ENCODE data around the gene TBC1D5. TPM values are rescaled to one million over a fixed set of nuclear protein-coding genes. Genes with fewer than 3 reads are reported as not detected.
A peak's percentile ranks its signal among the peaks of the same experiment; 100 is the strongest.

Gene TBC1D5
- total RNA-seq, 2 experiments from 2014 or later, result 46.3 to 47.8 TPM

DNA sequence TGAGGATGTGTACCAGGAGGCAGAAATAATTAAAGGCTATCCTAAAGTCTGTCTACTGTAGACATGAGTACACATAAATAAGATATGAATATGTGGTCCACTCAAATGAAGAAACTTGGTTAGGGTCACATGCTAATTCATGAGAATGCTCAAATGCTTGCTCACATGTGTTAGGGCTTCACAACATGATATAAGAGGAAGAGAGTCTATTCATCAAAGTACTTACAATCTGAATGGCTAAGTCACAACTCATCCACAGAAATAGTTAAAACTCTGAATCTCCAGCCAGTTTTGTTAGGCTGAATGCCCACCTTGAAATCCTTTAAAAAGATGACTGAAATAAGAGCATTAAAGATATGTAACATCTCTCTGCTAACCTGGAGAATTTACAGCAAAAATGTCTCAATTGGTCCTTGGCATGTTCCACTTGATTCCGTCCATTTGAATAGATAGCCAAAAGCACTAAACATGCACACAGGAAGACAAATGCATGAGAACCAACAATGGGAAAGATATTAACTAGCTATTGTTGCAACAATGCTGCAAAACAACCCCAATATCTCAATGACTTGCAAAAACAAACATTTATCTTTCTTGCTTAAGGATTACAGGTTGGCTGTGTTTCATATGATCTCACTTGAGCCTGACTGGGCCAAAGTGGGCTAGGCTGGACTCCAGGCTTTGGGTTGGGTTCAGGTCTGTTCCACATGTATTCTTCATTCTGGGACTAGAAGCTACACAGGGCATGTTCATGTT, 10.6 kb upstream of the TBC1D5 start:
- no peak for ATAC-seq
- Mint-ChIP-seq H3K4me3 (no peak overlapping the region), H3K4me1 (ENCODE audit: low read depth) (peaks cover 19% of the 10 kb centered on the region), H3K27me3 (peaks cover 4% of the 10 kb centered on the region), H3K36me3 (ENCODE audit: low read depth) (no peaks in the 10 kb centered on the region), H3K9me3 (no peaks in the 10 kb centered on the region), H3K27ac (no peak overlapping the region)
- ChIA-PET CTCF (no interaction called here), POLR2A (no interaction called here)
- DNase-seq, result no peak
- intact Hi-C loops (cut with micrococcal nuclease), result no loop called here
- TF ChIP-seq, protein P1, sequence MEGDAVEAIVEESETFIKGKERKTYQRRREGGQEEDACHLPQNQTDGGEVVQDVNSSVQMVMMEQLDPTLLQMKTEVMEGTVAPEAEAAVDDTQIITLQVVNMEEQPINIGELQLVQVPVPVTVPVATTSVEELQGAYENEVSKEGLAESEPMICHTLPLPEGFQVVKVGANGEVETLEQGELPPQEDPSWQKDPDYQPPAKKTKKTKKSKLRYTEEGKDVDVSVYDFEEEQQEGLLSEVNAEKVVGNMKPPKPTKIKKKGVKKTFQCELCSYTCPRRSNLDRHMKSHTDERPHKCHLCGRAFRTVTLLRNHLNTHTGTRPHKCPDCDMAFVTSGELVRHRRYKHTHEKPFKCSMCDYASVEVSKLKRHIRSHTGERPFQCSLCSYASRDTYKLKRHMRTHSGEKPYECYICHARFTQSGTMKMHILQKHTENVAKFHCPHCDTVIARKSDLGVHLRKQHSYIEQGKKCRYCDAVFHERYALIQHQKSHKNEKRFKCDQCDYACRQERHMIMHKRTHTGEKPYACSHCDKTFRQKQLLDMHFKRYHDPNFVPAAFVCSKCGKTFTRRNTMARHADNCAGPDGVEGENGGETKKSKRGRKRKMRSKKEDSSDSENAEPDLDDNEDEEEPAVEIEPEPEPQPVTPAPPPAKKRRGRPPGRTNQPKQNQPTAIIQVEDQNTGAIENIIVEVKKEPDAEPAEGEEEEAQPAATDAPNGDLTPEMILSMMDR (IDR thresholded peaks at IDR 0.05), result no peak

DNA sequence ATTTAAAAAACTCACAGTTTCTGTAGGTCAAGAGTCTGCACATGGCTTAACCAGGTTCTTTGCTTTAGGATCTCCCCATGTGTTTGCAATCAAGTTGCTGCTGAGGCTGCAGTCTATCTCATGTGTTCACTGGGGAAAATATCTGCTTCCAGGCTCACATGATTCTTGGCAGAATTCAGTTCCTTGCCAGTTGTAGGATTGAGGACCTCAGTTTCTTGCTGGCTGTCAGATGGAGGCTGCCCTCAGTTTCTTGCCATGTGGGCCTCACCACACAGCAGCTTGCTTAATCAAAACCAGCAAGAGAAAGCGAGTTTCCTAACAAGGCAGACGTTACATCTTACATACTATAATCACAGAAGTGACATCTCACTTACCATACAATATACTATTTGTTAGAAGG, 10.0 kb upstream of the TBC1D5 start:
- ChIA-PET POLR2A (no interaction called here), CTCF (no interaction called here)
- Mint-ChIP-seq H3K4me1 (ENCODE audit: low read depth) (peaks cover 23% of the 10 kb centered on the region), H3K27me3 (peaks cover 4% of the 10 kb centered on the region), H3K4me3 (no peak overlapping the region), H3K36me3 (ENCODE audit: low read depth) (no peaks in the 10 kb centered on the region), H3K9me3 (no peaks in the 10 kb centered on the region), H3K27ac (no peak overlapping the region)
- TF ChIP-seq, protein P1 (IDR thresholded peaks at IDR 0.05), result no peak
- ATAC-seq (no peak), DNase-seq (no peak)
- intact Hi-C loops (cut with micrococcal nuclease), result no loop called here

DNA sequence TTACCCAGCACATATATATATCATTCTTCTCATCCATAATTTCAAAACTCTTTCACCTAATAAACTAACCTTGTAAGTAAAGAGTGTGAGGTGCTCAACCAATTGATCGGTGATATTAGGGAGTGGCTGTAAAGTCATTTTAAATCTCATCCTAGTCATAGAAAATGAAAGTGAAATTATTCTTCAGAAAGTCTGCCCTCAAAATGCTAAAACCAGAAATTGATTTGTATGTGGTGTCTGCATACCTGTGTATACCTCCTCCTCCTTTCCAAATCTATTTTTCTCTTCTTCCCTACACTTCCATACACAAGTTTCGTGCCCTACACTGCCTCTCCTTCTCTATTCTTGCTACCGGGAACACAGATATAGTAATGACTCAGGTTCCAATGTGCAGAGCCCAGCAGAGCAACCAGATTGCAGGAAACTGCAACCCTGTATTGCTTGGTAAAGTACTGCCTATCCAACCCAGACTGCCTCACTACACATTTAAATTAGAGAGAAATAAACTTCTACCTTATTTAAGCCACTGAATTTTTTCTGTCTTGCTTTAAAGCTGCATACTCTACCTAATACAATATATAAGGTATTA, 7.4 kb upstream of the TBC1D5 start:
- DNase-seq (no peak), ATAC-seq (peak; percentile 34)
- TF ChIP-seq, protein P1 (IDR thresholded peaks at IDR 0.05), result no peak
- H3K27ac Mint-ChIP-seq, result peak overlapping the region; percentile 27
- intact Hi-C loops (cut with micrococcal nuclease), result no loop called here
- ChIA-PET CTCF (no interaction called here), POLR2A (no interaction called here)
- H3K36me3 Mint-ChIP-seq (ENCODE audit: low read depth), result no peaks in the 10 kb centered on the region
- H3K27me3 Mint-ChIP-seq, result peaks cover 1% of the 10 kb centered on the region
- no peaks in the 10 kb centered on the region for H3K9me3 Mint-ChIP-seq
- peak overlapping the region; percentile 53 for H3K4me3 Mint-ChIP-seq
- H3K4me1 Mint-ChIP-seq (ENCODE audit: low read depth), result peaks cover 19% of the 10 kb centered on the region

DNA sequence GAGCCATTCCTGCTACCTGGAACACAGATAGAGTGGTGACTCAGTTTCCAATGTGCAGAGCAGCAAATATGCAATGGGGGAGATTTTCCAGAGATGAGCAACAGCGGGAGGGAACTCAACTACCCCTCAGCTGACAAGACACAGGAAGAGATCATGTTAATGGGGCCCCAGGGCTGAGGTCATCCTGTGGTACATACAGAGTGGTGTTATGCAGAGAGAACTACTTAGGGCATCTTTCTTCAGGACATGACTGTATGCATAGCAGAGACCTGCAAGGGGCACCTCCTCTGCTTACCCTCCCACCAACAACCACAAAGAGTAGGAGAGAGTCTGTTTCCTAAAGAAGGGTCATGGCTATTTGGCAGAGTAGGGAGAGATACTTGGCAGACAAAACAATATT, 6.8 kb upstream of the TBC1D5 start:
- TF ChIP-seq, protein P1 (IDR thresholded peaks at IDR 0.05), result no peak
- ATAC-seq, result peak; percentile 94
- Mint-ChIP-seq H3K36me3 (ENCODE audit: low read depth) (no peaks in the 10 kb centered on the region), H3K27me3 (peaks cover 1% of the 10 kb centered on the region), H3K27ac (peak overlapping the region; percentile 27), H3K9me3 (no peaks in the 10 kb centered on the region), H3K4me1 (ENCODE audit: low read depth) (peaks cover 21% of the 10 kb centered on the region), H3K4me3 (peak overlapping the region; percentile 53)
- CTCF ChIA-PET, result no interaction called here
- POLR2A ChIA-PET, result no interaction called here
- peak; percentile 71 for DNase-seq
- intact Hi-C loops (cut with micrococcal nuclease), result no loop called here

DNA sequence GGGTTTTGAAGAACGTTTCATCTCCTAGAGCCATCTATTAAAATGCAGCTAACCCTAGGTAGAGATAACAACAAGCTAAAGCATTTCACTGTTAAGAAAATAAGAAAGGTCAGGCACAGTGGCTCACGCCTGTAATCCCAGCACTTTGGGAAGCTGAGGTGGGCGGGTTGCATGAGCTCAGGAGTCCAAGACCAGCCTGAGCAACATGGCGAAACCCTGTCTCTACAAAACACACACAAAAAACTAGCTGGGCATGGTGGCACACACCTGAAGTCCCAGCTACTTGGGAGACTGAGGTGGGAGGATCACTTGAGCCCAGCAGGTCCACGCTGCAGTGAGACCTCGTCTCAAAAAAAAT, 5.4 kb upstream of the TBC1D5 start:
- no peak overlapping the region for H3K27ac Mint-ChIP-seq
- no peaks in the 10 kb centered on the region for H3K9me3 Mint-ChIP-seq
- H3K36me3 Mint-ChIP-seq (ENCODE audit: low read depth), result no peaks in the 10 kb centered on the region
- DNase-seq (no peak), ATAC-seq (no peak)
- no peak overlapping the region for H3K4me3 Mint-ChIP-seq
- intact Hi-C loops (cut with micrococcal nuclease), result no loop called here
- peaks cover 31% of the 10 kb centered on the region for H3K4me1 Mint-ChIP-seq (ENCODE audit: low read depth)
- H3K27me3 Mint-ChIP-seq, result peaks cover 1% of the 10 kb centered on the region
- ChIA-PET POLR2A (interaction anchor here (0.5 kb wide), 1 partner anchor 701 kb away, joined by 3 read pairs; no protein-coding TSS in a partner anchor), CTCF (interaction anchor here (1.2 kb wide), 2 partner anchors 9 to 93 kb away, joined by 3 to 5 read pairs; no protein-coding TSS in a partner anchor)
- TF ChIP-seq, protein P1 (IDR thresholded peaks at IDR 0.05), result no peak
